Stimulated activated CD4-positive, alpha-beta T cell treated with anti-CD3 and anti-CD28 coated beads, Interleukin-2, amount 100 ng/mL, for 48 hours (primary cell): ENCODE results near the gene TRPV4.

Experiments used
- DNase-seq, 2 donors: peaks; one replicate each; pipeline ENCODE4 v3.0.0-alpha.2; 2020

Gene TRPV4

GRCh38 chr12:109760930-109761921 lies 72.0 kb downstream of the TRPV4 start:
- no peak for DNase-seq

GRCh38 chr12:109760031-109760929 lies 72.9 kb downstream of the TRPV4 start:
- DNase-seq: no peak

- no peak for DNase-seq
These were observed 73.6 kb downstream of the TRPV4 start for GRCh38 chr12:109759595-109759994.

GRCh38 chr12:109758426-109759420 lies 74.5 kb downstream of the TRPV4 start:
- DNase-seq: no peak

GRCh38 chr12:109757671-109758265 lies 75.4 kb downstream of the TRPV4 start:
- no peak for DNase-seq

- DNase-seq: no peak
These were observed 76.7 kb downstream of the TRPV4 start for GRCh38 chr12:109756457-109756856.

- no peak for DNase-seq
These were observed 79.2 kb downstream of the TRPV4 start for GRCh38 chr12:109753959-109754358.

GRCh38 chr12:109753054-109753401 lies 80.2 kb downstream of the TRPV4 start:
- DNase-seq: no peak

- DNase-seq: no peak
These were observed 80.8 kb downstream of the TRPV4 start for GRCh38 chr12:109752117-109753053.

- DNase-seq: no peak
These were observed 87.9 kb downstream of the TRPV4 start for GRCh38 chr12:109744986-109745942.

- no peak for DNase-seq
These were observed 89.2 kb downstream of the TRPV4 start for GRCh38 chr12:109744026-109744425.

GRCh38 chr12:109743076-109743910 lies 89.9 kb downstream of the TRPV4 start:
- DNase-seq: no peak

GRCh38 chr12:109741970-109742703 lies 91.1 kb downstream of the TRPV4 start:
- no peak for DNase-seq

- DNase-seq: no peak
These were observed 91.8 kb downstream of the TRPV4 start for GRCh38 chr12:109741286-109741969.

GRCh38 chr12:109740694-109741245 lies 92.4 kb downstream of the TRPV4 start:
- no peak for DNase-seq

- no peak for DNase-seq
These were observed 93.2 kb downstream of the TRPV4 start for GRCh38 chr12:109739747-109740693.
